Activated T-cell treated with anti-CD3 and anti-CD28 coated beads for 1 hour (primary cell): Measurements from ENCODE around the gene NCKIPSD.

Experiments used
- DNase-seq: peaks from one replicate; pipeline ENCODE4 v3.0.0-alpha.2; 2020; ENCODE audit warnings: low read depth

Gene NCKIPSD

GRCh38 chr3:48647714-48648113 lies 38.0 kb downstream of the NCKIPSD start:
- no peak for DNase-seq

- no peak for DNase-seq
Observed at GRCh38 chr3:48644898-48645760, 40.6 kb downstream of the NCKIPSD start.

GRCh38 chr3:48642605-48643004 lies 43.1 kb downstream of the NCKIPSD start:
- no peak for DNase-seq

- DNase-seq, result no peak
Observed at GRCh38 chr3:48641396-48641795, 44.3 kb downstream of the NCKIPSD start.

GRCh38 chr3:48639944-48640606 lies 45.6 kb downstream of the NCKIPSD start:
- no peak for DNase-seq

GRCh38 chr3:48637305-48637704 lies 48.4 kb downstream of the NCKIPSD start:
- DNase-seq, result no peak

- DNase-seq, result no peak
Observed at GRCh38 chr3:48636149-48636655, 49.5 kb downstream of the NCKIPSD start.

- DNase-seq, result peak; percentile 93
Observed at GRCh38 chr3:48635222-48636021, 50.3 kb downstream of the NCKIPSD start, which contains the start of gene SLC26A6. Gene SLC26A6 (minus strand): TSS chr3:48635461. CDS start chr3:48635393, 68 bp downstream.

- peak; percentile 42 for DNase-seq
Observed at GRCh38 chr3:48634661-48635221, 51.0 kb downstream of the NCKIPSD start.

- no peak for DNase-seq
Observed at GRCh38 chr3:48633743-48634142, 52.0 kb downstream of the NCKIPSD start.

GRCh38 chr3:48633256-48633655 lies 52.5 kb downstream of the NCKIPSD start:
- no peak for DNase-seq

GRCh38 chr3:48631516-48632448 lies 53.9 kb downstream of the NCKIPSD start:
- no peak for DNase-seq

- DNase-seq, result no peak
Observed at GRCh38 chr3:48630833-48631232, 54.9 kb downstream of the NCKIPSD start.

GRCh38 chr3:48630407-48630806 lies 55.3 kb downstream of the NCKIPSD start:
- DNase-seq, result no peak

- no peak for DNase-seq
Observed at GRCh38 chr3:48629894-48630293, 55.8 kb downstream of the NCKIPSD start.

- DNase-seq, result no peak
Observed at GRCh38 chr3:48628277-48629017, 57.3 kb downstream of the NCKIPSD start.

GRCh38 chr3:48625600-48625999 lies 60.1 kb downstream of the NCKIPSD start:
- DNase-seq, result no peak

GRCh38 chr3:48624767-48625166 lies 60.9 kb downstream of the NCKIPSD start:
- DNase-seq, result no peak

GRCh38 chr3:48623851-48624547 lies 61.7 kb downstream of the NCKIPSD start:
- no peak for DNase-seq
